ENCODE data around the gene GRAMD1B. TPM values are rescaled to one million over a fixed set of nuclear protein-coding genes. Genes with fewer than 3 reads are reported as not detected.

Gene GRAMD1B
- total RNA-seq, 4 donors from 2014 or later: 2.2 to 4.0 (median 3.5) TPM

- WGBS: 94% methylated on average over 8 of the region's 8 CpGs
- intact Hi-C loops (cut with DNase I): no loop called here
- no peaks in the 10 kb centered on the region for H3K9me3 ChIP-seq
- no peak for DNase-seq (ENCODE audit: extremely low spot score)
- H3K4me3 ChIP-seq: no peak overlapping the region
- H3K27ac ChIP-seq (replicated peaks in 1 of 4): no peak overlapping the region
- no peak for TF ChIP-seq POLR2A (IDR thresholded peaks at IDR 0.05; ENCODE audit: low read depth)
- no peak for TF ChIP-seq POLR2AphosphoS5 (IDR thresholded peaks at IDR 0.05)
- no peak for TF ChIP-seq EP300 (IDR thresholded peaks at IDR 0.05)
- no peak for TF ChIP-seq CTCF (IDR thresholded peaks at IDR 0.05)
- no peaks in the 10 kb centered on the region for H3K4me1 ChIP-seq
- H3K36me3 ChIP-seq: peaks cover 0 to 67% (median 15%) of the 10 kb centered on the region in 4 donors
- H3K27me3 ChIP-seq: no peaks in the 10 kb centered on the region
Observed at GRCh38 chr11:123608945-123609344, 178.9 kb downstream of the GRAMD1B start.

- Histone ChIP-seq H3K4me1 (peaks cover under 1 to 10% (median 8%) of the 10 kb centered on the region in 4 donors), H3K27me3 (no peaks in the 10 kb centered on the region), H3K27ac (replicated peaks in 1 of 4) (no peak overlapping the region), H3K9me3 (no peaks in the 10 kb centered on the region), H3K36me3 (peaks cover 0 to 63% (median 12%) of the 10 kb centered on the region in 4 donors), H3K4me3 (no peak overlapping the region)
- WGBS: 96% methylated on average over 4 of the region's 4 CpGs
- no peak for TF ChIP-seq CTCF (IDR thresholded peaks at IDR 0.05)
- DNase-seq (ENCODE audit: extremely low spot score): no peak
- intact Hi-C loops (cut with DNase I): no loop called here
Observed at GRCh38 chr11:123611698-123612097, 181.6 kb downstream of the GRAMD1B start.

- WGBS: 55% methylated on average over 11 of the region's 11 CpGs
- intact Hi-C loops (cut with DNase I): no loop called here
- DNase-seq (ENCODE audit: extremely low spot score): no peak
- H3K4me3 ChIP-seq: no peak overlapping the region
- no peaks in the 10 kb centered on the region for H3K27me3 ChIP-seq
- peaks cover 0 to 41% (median 4%) of the 10 kb centered on the region in 4 donors for H3K36me3 ChIP-seq
- peaks cover 3 to 14% (median 10%) of the 10 kb centered on the region in 4 donors for H3K4me1 ChIP-seq
- H3K9me3 ChIP-seq: no peaks in the 10 kb centered on the region
- peak overlapping the region in 3 of 4 donors; percentile 4 to 50 (median 34) for H3K27ac ChIP-seq (replicated peaks in 1 of 4)
- peak; percentile 73 to 79 for TF ChIP-seq POLR2AphosphoS5 (IDR thresholded peaks at IDR 0.05)
- no peak for TF ChIP-seq CTCF (IDR thresholded peaks at IDR 0.05)
Observed at GRCh38 chr11:123616505-123617198, 186.6 kb downstream of the GRAMD1B start.

- WGBS: 95% methylated on average over 9 of the region's 9 CpGs
- intact Hi-C loops (cut with DNase I): loop anchor here (10.0 kb wide), 1 partner anchor 468 kb away; no protein-coding TSS in a partner anchor
- Histone ChIP-seq H3K36me3 (peaks cover 0 to 50% (median 2%) of the 10 kb centered on the region in 4 donors), H3K27me3 (no peaks in the 10 kb centered on the region), H3K4me1 (no peaks in the 10 kb centered on the region), H3K27ac (replicated peaks in 1 of 4) (no peak overlapping the region), H3K9me3 (no peaks in the 10 kb centered on the region), H3K4me3 (no peak overlapping the region)
- no peak for DNase-seq (ENCODE audit: extremely low spot score)
- TF ChIP-seq POLR2AphosphoS5 (IDR thresholded peaks at IDR 0.05) (no peak), POLR2A (IDR thresholded peaks at IDR 0.05; ENCODE audit: low read depth) (no peak), EP300 (IDR thresholded peaks at IDR 0.05) (no peak), CTCF (IDR thresholded peaks at IDR 0.05) (no peak)
Observed at GRCh38 chr11:123622576-123622975, 192.5 kb downstream of the GRAMD1B start.

GRCh38 chr11:123624974-123625373, 194.9 kb downstream of the GRAMD1B start:
- Histone ChIP-seq H3K9me3 (no peaks in the 10 kb centered on the region), H3K27me3 (no peaks in the 10 kb centered on the region), H3K36me3 (peaks cover 0 to 39% (median 0%) of the 10 kb centered on the region in 4 donors), H3K4me1 (peaks cover 0 to 9% (median 2%) of the 10 kb centered on the region in 4 donors), H3K4me3 (no peak overlapping the region), H3K27ac (replicated peaks in 1 of 4) (no peak overlapping the region)
- no peak for TF ChIP-seq POLR2AphosphoS5 (IDR thresholded peaks at IDR 0.05)
- TF ChIP-seq POLR2A (IDR thresholded peaks at IDR 0.05; ENCODE audit: low read depth): no peak
- TF ChIP-seq EP300 (IDR thresholded peaks at IDR 0.05): no peak
- TF ChIP-seq CTCF (IDR thresholded peaks at IDR 0.05): no peak
- intact Hi-C loops (cut with DNase I): loop anchor here (10.0 kb wide), 1 partner anchor 470 kb away; no protein-coding TSS in a partner anchor
- DNase-seq (ENCODE audit: extremely low spot score): no peak
- WGBS: 96% methylated on average over 2 of the region's 2 CpGs
